Astrocyte (in vitro differentiated cells and primary cell): ENCODE data around the gene NUP37.

Source experiments
- CTCF ChIP-seq: IDR thresholded peaks from 2 replicates; pipeline ENCODE4 v1.5.1; 2011; ENCODE audit warnings: low read depth, mild to moderate bottlenecking, inconsistent platforms, low read length, moderate library complexity; ENCODE audit not compliant: insufficient read depth
- EZH2 ChIP-seq: IDR thresholded peaks from 2 replicates; pipeline ENCODE4 v1.6.1; 2012; ENCODE audit warnings: mild to moderate bottlenecking, low read length, inconsistent platforms; ENCODE audit not compliant: insufficient read depth

GRCh38 chr12:102050660-102051430, 69.1 kb downstream of the NUP37 start:
- TF ChIP-seq CTCF (no peak), EZH2 (no peak)
